Stimulated activated naive B cell treated with anti-CD40 and anti-IgM and Interleukin-4, amounts not matched to agents 10 μg/mL and 1 μg/mL and 100 μg/mL, for 72 hours (primary cell): Measurements from ENCODE around the gene ST8SIA5.

Experiments
- ATAC-seq, 2 donors: fragments of 150-1000 bp; cut with Tn5 transposase; replicated peaks; 2 replicates each; pipeline ENCODE4 v1.10.0; 2021; ENCODE audit warnings: moderate library complexity in 1 of 2
- DNase-seq: peaks from one replicate; pipeline ENCODE4 v3.0.0; 2021
- H3K27ac Mint-ChIP-seq: one replicate; pipeline ENCODE4 v1.8.0; 2022; ENCODE audit warnings: mild to moderate bottlenecking, mixed read lengths
- H3K27me3 Mint-ChIP-seq, 2 donors: one replicate each; pipeline ENCODE4 v1.8.0; 2022; ENCODE audit warnings: mixed read lengths in 2 of 2
- H3K36me3 Mint-ChIP-seq, 2 donors: one replicate each; pipeline ENCODE4 v1.8.0; 2022; ENCODE audit warnings: mixed read lengths in 2 of 2, mild to moderate bottlenecking in 1 of 2
- H3K4me1 Mint-ChIP-seq, 2 donors: one replicate each; pipeline ENCODE4 v1.8.0; 2022; ENCODE audit warnings: mixed read lengths in 2 of 2, mild to moderate bottlenecking in 1 of 2
- H3K4me3 Mint-ChIP-seq, 2 donors: one replicate each; pipeline ENCODE4 v1.8.0; 2022; ENCODE audit warnings: mild to moderate bottlenecking in 2 of 2, mixed read lengths in 2 of 2, moderate library complexity in 1 of 2
- H3K9me3 Mint-ChIP-seq, 2 donors: one replicate each; pipeline ENCODE4 v1.8.0; 2022; ENCODE audit warnings: mixed read lengths in 2 of 2, mild to moderate bottlenecking in 1 of 2

ST8SIA5 gene

GRCh38 chr18:46630160-46630559 is 126.7 kb downstream of the ST8SIA5 start:
- ATAC-seq = peak in 1 of 2 donors; percentile 21
- Mint-ChIP-seq H3K4me3 (no peak overlapping the region), H3K9me3 (peaks cover 0 to 2% of the 10 kb centered on the region in 2 donors)

DNA sequence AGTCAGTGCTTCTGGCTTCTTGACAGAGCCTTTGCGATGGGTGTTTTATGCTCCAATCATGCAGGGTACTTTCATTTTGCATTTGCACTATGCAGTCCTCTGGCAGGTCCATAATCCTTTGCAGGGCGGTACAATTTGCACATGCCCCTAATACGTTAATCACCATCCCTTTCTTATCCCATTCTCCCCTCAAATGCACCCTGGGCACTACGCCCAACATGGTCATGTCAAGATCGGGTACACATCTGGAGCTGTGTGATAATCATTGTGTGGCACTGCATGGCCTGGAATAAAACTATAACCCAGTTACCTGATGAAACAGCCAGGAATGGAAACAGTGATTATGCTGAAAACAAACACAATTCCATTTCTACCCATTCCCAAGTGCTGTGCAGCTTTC is 127.5 kb downstream of the ST8SIA5 start:
- Mint-ChIP-seq H3K4me1 (no peaks in the 10 kb centered on the region), H3K36me3 (no peaks in the 10 kb centered on the region), H3K27me3 (peaks cover 11 to 32% of the 10 kb centered on the region in 2 donors), H3K27ac (no peak overlapping the region), H3K4me3 (no peak overlapping the region), H3K9me3 (peaks cover 0 to 2% of the 10 kb centered on the region in 2 donors)
- ATAC-seq (no peak), DNase-seq (no peak)

More at GRCh38 chr18:46630160-46630559, 126.7 kb downstream of the ST8SIA5 start:
- Mint-ChIP-seq H3K36me3 (no peaks in the 10 kb centered on the region), H3K27ac (no peak overlapping the region), H3K4me1 (no peaks in the 10 kb centered on the region), H3K27me3 (peaks cover 8 to 32% of the 10 kb centered on the region in 2 donors)
- no peak for DNase-seq

DNA sequence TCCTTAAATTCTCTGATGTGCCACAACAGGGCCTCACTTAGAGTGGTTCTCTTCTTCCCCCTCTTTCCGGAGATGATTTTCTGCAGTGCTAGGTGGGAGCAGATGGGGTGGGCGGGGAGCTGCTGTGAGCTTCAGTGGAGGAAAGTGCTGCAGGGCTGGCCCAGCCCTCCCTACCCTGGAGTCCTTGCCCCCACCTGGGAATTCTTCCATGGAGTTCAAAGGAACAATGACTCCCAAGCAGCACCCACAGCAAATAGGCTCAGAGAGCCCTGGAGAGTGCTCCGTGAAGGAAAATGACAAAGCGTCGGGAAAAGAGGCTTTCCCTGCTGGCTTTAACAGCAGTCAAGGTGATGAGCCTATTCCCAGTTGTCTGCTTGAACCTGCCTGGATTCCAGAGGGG is 128.6 kb downstream of the ST8SIA5 start:
- H3K27ac Mint-ChIP-seq = no peak overlapping the region
- DNase-seq (no peak), ATAC-seq (no peak)
- H3K4me1 Mint-ChIP-seq = peaks cover 3 to 6% of the 10 kb centered on the region in 2 donors
- no peaks in the 10 kb centered on the region for H3K36me3 Mint-ChIP-seq
- H3K9me3 Mint-ChIP-seq = peaks cover 0 to 2% of the 10 kb centered on the region in 2 donors
- H3K4me3 Mint-ChIP-seq = no peak overlapping the region
- peaks cover 11 to 32% of the 10 kb centered on the region in 2 donors for H3K27me3 Mint-ChIP-seq

DNA sequence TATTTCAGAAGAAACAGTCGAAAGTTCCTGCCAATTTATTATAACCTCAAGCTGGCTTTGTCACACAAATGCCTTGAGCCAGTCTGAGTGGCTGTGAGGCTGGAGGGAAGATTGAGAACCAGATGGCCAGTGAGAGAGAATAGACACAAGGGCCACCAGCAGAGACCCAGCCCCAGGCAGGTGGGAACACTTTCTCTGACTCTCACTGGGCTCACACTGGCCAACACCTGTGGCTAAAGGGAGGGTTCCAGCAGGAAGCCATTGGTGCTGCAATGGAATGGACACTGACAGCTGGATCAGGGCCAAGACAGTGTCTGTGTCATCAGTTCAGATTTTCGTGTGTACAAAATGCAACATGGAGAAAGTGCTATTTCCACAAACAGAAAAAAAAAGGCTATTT is 129.7 kb downstream of the ST8SIA5 start:
- Mint-ChIP-seq H3K4me1 (peaks cover 3 to 9% of the 10 kb centered on the region in 2 donors), H3K27ac (no peak overlapping the region), H3K36me3 (no peaks in the 10 kb centered on the region), H3K27me3 (peaks cover 7 to 28% of the 10 kb centered on the region in 2 donors), H3K9me3 (peaks cover 0 to 2% of the 10 kb centered on the region in 2 donors), H3K4me3 (no peak overlapping the region)
- DNase-seq = no peak
- no peak for ATAC-seq

DNA sequence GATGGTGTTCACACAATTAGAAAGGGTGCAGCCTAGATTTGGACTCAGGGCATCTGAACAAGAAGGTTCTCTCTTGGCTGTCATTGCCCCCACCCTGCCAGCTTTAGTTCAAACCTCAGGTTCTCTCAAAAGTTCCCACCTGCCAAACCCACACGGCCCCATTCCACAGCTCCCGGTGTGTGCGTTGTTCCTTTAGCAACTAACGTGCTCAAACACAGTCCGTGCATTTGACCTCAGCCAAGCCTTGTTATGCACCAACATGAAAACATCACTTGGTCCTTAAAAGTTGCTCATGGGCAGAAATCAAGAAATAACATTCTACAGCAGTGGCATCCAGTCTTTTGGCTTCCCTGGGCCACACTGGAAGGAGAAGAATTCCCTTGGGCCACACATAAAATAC is 131.8 kb downstream of the ST8SIA5 start:
- no peak for DNase-seq
- H3K4me1 Mint-ChIP-seq = peaks cover 3 to 9% of the 10 kb centered on the region in 2 donors
- H3K9me3 Mint-ChIP-seq = no peaks in the 10 kb centered on the region
- peaks cover 9 to 15% of the 10 kb centered on the region in 2 donors for H3K27me3 Mint-ChIP-seq
- no peaks in the 10 kb centered on the region for H3K36me3 Mint-ChIP-seq
- no peak for ATAC-seq
- H3K4me3 Mint-ChIP-seq = no peak overlapping the region
- H3K27ac Mint-ChIP-seq = no peak overlapping the region

GRCh38 chr18:46624127-46624526 is 132.7 kb downstream of the ST8SIA5 start:
- peaks cover 10 to 18% of the 10 kb centered on the region in 2 donors for H3K27me3 Mint-ChIP-seq
- H3K27ac Mint-ChIP-seq = no peak overlapping the region
- DNase-seq (no peak), ATAC-seq (no peak)
- H3K9me3 Mint-ChIP-seq = no peaks in the 10 kb centered on the region
- H3K4me1 Mint-ChIP-seq = peaks cover 3 to 9% of the 10 kb centered on the region in 2 donors
- H3K4me3 Mint-ChIP-seq = no peak overlapping the region
- no peaks in the 10 kb centered on the region for H3K36me3 Mint-ChIP-seq

DNA sequence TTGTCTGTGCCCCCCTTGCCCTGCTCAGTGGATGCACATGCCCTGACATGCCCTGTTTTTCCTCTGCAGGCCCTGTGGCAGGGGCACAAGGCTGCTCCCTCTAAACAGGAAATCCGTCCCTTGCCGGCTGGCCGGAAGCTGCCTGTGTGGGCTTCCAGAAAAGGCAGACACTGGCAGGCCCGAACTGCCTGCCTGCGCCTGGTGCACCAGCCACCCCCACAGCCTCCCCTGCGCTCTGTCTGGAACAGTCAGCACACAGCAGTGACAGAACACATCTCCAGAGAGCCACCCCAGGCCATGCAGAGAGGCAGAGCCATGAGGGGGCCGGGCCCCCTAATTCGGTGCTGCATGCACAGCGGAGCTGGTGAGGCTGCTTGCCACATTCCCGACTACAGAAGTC is 133.3 kb downstream of the ST8SIA5 start:
- DNase-seq (no peak), ATAC-seq (peak in 1 of 2 donors; percentile 19)
- Mint-ChIP-seq H3K27ac (no peak overlapping the region), H3K4me1 (peaks cover 3 to 9% of the 10 kb centered on the region in 2 donors), H3K9me3 (no peaks in the 10 kb centered on the region), H3K36me3 (no peaks in the 10 kb centered on the region), H3K27me3 (peaks cover 10 to 21% of the 10 kb centered on the region in 2 donors), H3K4me3 (no peak overlapping the region)

DNA sequence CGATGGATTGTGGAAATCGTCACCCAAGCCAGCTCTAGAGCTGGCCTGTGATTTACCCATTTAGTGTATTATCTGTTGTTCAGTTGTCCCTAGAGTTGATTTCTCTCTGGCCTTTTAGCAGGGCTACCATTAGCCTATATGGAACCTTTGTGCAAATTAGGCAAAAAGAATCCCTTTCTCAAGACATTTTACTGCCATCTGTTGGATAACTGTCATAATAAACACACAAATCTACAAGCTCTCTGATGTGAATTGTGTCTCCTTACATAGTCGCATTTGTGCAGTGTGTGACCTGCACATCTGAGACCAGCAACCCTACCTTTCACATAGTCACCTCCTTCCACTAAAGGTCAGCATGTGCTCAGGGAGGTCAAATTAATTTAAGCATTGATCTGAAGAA is 133.9 kb downstream of the ST8SIA5 start:
- no peaks in the 10 kb centered on the region for H3K36me3 Mint-ChIP-seq
- no peak overlapping the region for H3K27ac Mint-ChIP-seq
- peaks cover 3 to 9% of the 10 kb centered on the region in 2 donors for H3K4me1 Mint-ChIP-seq
- no peak overlapping the region for H3K4me3 Mint-ChIP-seq
- peaks cover 10 to 16% of the 10 kb centered on the region in 2 donors for H3K27me3 Mint-ChIP-seq
- ATAC-seq (peak in 1 of 2 donors; percentile 29), DNase-seq (no peak)
- H3K9me3 Mint-ChIP-seq = no peaks in the 10 kb centered on the region

DNA sequence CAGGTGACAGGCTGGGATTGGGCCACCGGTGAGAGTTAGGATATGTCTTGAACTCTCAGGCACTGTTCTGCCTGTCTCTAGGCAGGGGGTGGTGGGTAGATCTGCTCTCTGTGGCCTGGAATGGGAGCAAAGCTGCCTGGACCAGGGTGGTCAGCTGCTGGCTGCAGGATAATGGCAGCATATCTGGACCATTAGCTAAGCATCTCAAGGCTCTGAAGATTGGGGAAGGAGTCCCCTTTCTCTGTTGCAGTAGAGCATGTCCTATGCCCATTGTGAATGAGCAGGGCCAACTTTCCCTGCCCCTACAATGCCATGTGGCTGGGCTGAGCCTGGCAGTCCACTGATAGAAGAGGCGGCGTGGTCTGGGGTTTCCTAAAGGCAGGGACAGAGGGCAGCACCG is 134.4 kb downstream of the ST8SIA5 start:
- no peaks in the 10 kb centered on the region for H3K9me3 Mint-ChIP-seq
- no peak overlapping the region for H3K27ac Mint-ChIP-seq
- H3K36me3 Mint-ChIP-seq = no peaks in the 10 kb centered on the region
- no peak for DNase-seq
- ATAC-seq = no peak
- peaks cover 3 to 9% of the 10 kb centered on the region in 2 donors for H3K4me1 Mint-ChIP-seq
- H3K27me3 Mint-ChIP-seq = peaks cover 10 to 11% of the 10 kb centered on the region in 2 donors
- H3K4me3 Mint-ChIP-seq = no peak overlapping the region

DNA sequence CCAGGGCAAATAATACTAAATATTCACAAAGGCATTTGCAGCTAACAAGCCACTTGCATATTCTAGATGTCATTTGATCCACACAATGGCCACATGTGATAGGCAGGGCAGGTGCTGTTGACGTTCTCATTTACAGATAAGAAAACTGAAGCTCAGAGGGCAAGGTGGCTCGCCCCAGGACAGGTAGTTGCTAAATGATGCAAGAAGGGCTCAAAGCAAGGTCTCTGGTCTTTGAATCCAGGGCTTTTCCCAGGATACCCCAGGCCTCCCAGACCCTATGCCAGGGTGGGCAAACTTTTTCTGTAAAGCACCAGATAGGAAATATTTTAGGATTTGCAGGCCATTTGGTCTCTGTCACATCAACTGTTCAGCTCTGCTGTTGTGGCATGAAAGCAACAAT is 135.0 kb downstream of the ST8SIA5 start:
- H3K27ac Mint-ChIP-seq = no peak overlapping the region
- peaks cover 10 to 16% of the 10 kb centered on the region in 2 donors for H3K27me3 Mint-ChIP-seq
- no peak overlapping the region for H3K4me3 Mint-ChIP-seq
- no peaks in the 10 kb centered on the region for H3K36me3 Mint-ChIP-seq
- no peaks in the 10 kb centered on the region for H3K9me3 Mint-ChIP-seq
- ATAC-seq (no peak), DNase-seq (no peak)
- peaks cover 3 to 9% of the 10 kb centered on the region in 2 donors for H3K4me1 Mint-ChIP-seq

DNA sequence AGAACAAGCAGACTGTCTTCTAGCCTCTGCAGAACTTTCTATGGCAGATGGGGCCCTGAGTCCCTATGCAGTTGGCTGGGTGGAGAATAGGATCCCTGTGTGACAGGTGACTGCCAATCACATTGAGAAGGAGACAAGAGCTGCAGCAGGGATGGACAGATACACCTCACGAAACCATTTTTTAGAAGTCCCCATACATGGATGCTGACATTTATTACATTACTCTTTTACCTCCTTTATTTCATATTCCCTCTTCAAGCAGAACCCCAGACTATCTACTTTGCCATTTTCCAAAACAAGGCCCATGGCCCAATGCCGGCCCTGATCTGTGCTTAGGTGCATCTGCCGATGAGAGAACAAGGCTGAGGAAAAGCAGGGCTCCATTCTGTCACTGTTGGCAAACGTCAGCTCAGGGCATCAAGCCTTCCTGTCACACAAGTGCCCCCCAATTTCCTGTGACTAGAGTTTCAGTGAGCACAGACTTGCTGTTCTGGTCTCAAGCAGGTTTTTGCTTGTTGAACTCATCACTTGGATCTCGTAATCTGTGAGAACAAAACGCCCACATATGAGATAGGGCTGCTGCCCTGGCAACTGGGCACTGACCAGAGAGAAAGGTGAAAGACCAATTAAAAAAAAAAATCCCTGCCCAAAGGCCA is 135.6 kb downstream of the ST8SIA5 start:
- no peaks in the 10 kb centered on the region for H3K9me3 Mint-ChIP-seq
- no peak overlapping the region for H3K27ac Mint-ChIP-seq
- H3K4me1 Mint-ChIP-seq = peaks cover 3 to 9% of the 10 kb centered on the region in 2 donors
- no peak overlapping the region for H3K4me3 Mint-ChIP-seq
- H3K27me3 Mint-ChIP-seq = peaks cover 14 to 22% of the 10 kb centered on the region in 2 donors
- ATAC-seq = no peak
- H3K36me3 Mint-ChIP-seq = no peaks in the 10 kb centered on the region
- DNase-seq = no peak

DNA sequence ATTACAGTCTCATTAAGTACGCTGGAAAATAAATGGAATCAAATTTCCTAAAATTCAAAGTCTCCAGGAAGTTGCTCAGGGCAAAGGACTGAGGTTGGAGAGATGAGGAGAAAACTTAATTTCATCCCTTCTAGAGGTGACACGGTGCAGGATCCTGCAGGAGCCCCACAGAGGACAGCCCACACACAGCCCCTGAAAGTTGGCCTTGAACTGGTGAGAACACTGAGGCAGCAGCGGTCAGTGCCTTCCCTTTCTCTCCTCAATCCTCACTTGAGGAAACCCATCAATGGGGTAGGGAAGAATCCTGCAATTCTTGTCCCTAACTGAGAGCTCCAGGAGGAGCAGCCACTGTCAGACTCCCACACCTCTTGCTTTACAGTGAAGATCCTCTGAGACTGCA is 137.3 kb downstream of the ST8SIA5 start:
- H3K27ac Mint-ChIP-seq = no peak overlapping the region
- DNase-seq (no peak), ATAC-seq (no peak)
- H3K27me3 Mint-ChIP-seq = peaks cover 12 to 17% of the 10 kb centered on the region in 2 donors
- H3K9me3 Mint-ChIP-seq = no peaks in the 10 kb centered on the region
- H3K4me3 Mint-ChIP-seq = no peak overlapping the region
- peaks cover 3 to 9% of the 10 kb centered on the region in 2 donors for H3K4me1 Mint-ChIP-seq
- no peaks in the 10 kb centered on the region for H3K36me3 Mint-ChIP-seq
